K562 (cell line): Measurements from ENCODE around the gene CDK1. TPM values are rescaled to one million over a fixed set of nuclear protein-coding genes. Genes with fewer than 3 reads are reported as not detected.

Experiments used
- ATAC-seq: fragments of 200-7000 bp; cut with Tn5 transposase; 3 replicates; pipeline ENCODE4 v1.9.1; 2020; ENCODE audit warnings: moderate library complexity
- BruUV-seq: library from RNA; stranded (reverse); fragments of 400-500 nt; replicated peaks from 2 replicates; lab custom pipeline; 2021; lab: Mats Ljungman, UMichigan
- CTCF ChIA-PET: fragments of 300-600 bp; formaldehyde crosslinking; extraction: SDS; loops from one replicate; lab custom pipeline; 2021; ENCODE audit warnings: low intra/inter-chr PET ratio; lab: Yijun Ruan, JAX
- POLR2A ChIA-PET: fragments of 300-600, 350-650 bp; sonication (Branson Sonifier 250); formaldehyde crosslinking; extraction: SDS; loops from one replicate; lab custom pipeline; 2021; ENCODE audit warnings: antibody characterized with exemption, inconsistent platforms; lab: Yijun Ruan, JAX
- DNase-seq, 4 experiments: peaks; one replicate each; pipeline versions ENCODE4 v3.0.0 to v3.0.0-alpha.2; 2011 to 2018; ENCODE audit warnings: low spot score in 3 of 4, mixed read lengths in 3 of 4; ENCODE audit errors: extremely low read depth in 1 of 4
- FAIRE-seq: peaks from 2 replicates; lab custom pipeline; 2011; peaks lifted over from hg19 to GRCh38; lab: Jason Lieb, UNC
- H2AFZ ChIP-seq: 2 replicates; pipeline ENCODE4 v1.6.0; 2011; ENCODE audit warnings: low read depth, low read length, control low read depth, inconsistent platforms
- H3K27ac ChIP-seq: fragments of 200-600 bp; 3 replicates; pipeline ENCODE4 v1.8.0; 2011; ENCODE audit warnings: low read depth, mild to moderate bottlenecking, control low read depth, inconsistent platforms, low read length, moderate library complexity, mixed read lengths; ENCODE audit errors: extremely low read depth
- H3K27me3 ChIP-seq, 2 experiments: fragments of 300-600 bp in 1 of 2; 2 replicates in 1 of 2; 3 replicates in 1 of 2; pipeline versions ENCODE4 v1.6.0 to v1.8.0; 2011; ENCODE audit warnings: inconsistent platforms in 2 of 2, low read length in 2 of 2, mild to moderate bottlenecking in 1 of 2, mixed read lengths in 1 of 2, moderate library complexity in 1 of 2; ENCODE audit not compliant: control insufficient read depth in 2 of 2, insufficient read depth in 2 of 2
- H3K36me3 ChIP-seq: fragments of 300-600 bp; 3 replicates; pipeline ENCODE4 v1.8.0; 2011; ENCODE audit warnings: mild to moderate bottlenecking, low read length, inconsistent platforms; ENCODE audit not compliant: control insufficient read depth, insufficient read depth
- H3K4me1 ChIP-seq, 2 experiments: fragments of 200-600 bp in 1 of 2; replicated peaks in 1 of 2; 2 replicates in 1 of 2; 3 replicates in 1 of 2; pipeline versions ENCODE4 v1.5.1 to v1.8.0; 2011; ENCODE audit warnings: inconsistent platforms in 2 of 2, low read length in 2 of 2, mild to moderate bottlenecking in 1 of 2, mixed read lengths in 1 of 2, moderate library complexity in 1 of 2; ENCODE audit not compliant: control insufficient read depth in 2 of 2, insufficient read depth in 2 of 2
- H3K4me2 ChIP-seq: 2 replicates; pipeline ENCODE4 v1.6.1; 2011; ENCODE audit warnings: low read length, control low read depth, inconsistent platforms, mixed read lengths; ENCODE audit not compliant: insufficient read depth
- H3K4me3 ChIP-seq: fragments of 200-600 bp; sonication (generic), shearing (Covaris generic); 2 replicates; pipeline ENCODE4 v1.5.1; 2016; ENCODE audit warnings: control low read depth, inconsistent platforms
- H3K79me2 ChIP-seq: fragments of 200-600 bp; 3 replicates; pipeline ENCODE4 v1.8.0; 2011; ENCODE audit warnings: low read length, inconsistent platforms; ENCODE audit not compliant: control insufficient read depth, insufficient read depth
- H3K9ac ChIP-seq, 2 experiments: 2 replicates each; pipeline versions ENCODE4 v1.6.0 to v1.6.1; 2011; ENCODE audit warnings: low read depth in 2 of 2, low read length in 2 of 2, control low read depth in 1 of 2, inconsistent platforms in 1 of 2, mild to moderate bottlenecking in 1 of 2, mixed read lengths in 1 of 2; ENCODE audit not compliant: insufficient read depth in 1 of 2
- H3K9me1 ChIP-seq: one replicate; pipeline ENCODE4 v1.6.0; 2011; ENCODE audit warnings: inconsistent platforms, mild to moderate bottlenecking, low read length, moderate library complexity; ENCODE audit not compliant: control insufficient read depth, insufficient read depth
- H3K9me3 ChIP-seq: replicated peaks from 2 replicates; pipeline ENCODE4 v1.5.1; 2011; ENCODE audit warnings: low read depth, low read length, inconsistent platforms; ENCODE audit not compliant: control insufficient read depth, insufficient read depth
- H4K20me1 ChIP-seq: replicated peaks from 2 replicates; pipeline ENCODE4 v1.6.1; 2011; ENCODE audit warnings: low read length, inconsistent platforms, mixed read lengths; ENCODE audit not compliant: control insufficient read depth, insufficient read depth
- CBX2 ChIP-seq: fragments of 200-600 bp; sonication (generic); IDR thresholded peaks from one replicate; pipeline ENCODE4 v1.6.1; 2012; ENCODE audit warnings: mild to moderate bottlenecking, low read length, inconsistent platforms; ENCODE audit not compliant: insufficient read depth, poor library complexity, severe bottlenecking
- CBX8 ChIP-seq: fragments of 200-600 bp; sonication (generic); IDR thresholded peaks from 2 replicates; pipeline ENCODE4 v1.6.1; 2012; ENCODE audit warnings: borderline replicate concordance, mixed run types, low read depth, mild to moderate bottlenecking, moderate library complexity, mixed read lengths, low read length, control low read depth, inconsistent platforms; ENCODE audit not compliant: poor library complexity, severe bottlenecking; ENCODE audit errors: extremely low read depth
- HBP1 ChIP-seq: fragments of 450-650 bp; formaldehyde crosslinking; IDR thresholded peaks from 2 replicates; pipeline ENCODE4 v1.4.0; 2022; ENCODE audit warnings: missing genetic modification characterization
- KDM4B ChIP-seq, 2 experiments: fragments of 450-650 bp in 1 of 2; sonication (generic) in 1 of 2; IDR thresholded peaks; 2 replicates each; pipeline ENCODE4 v1.6.1; 2016 to 2017; ENCODE audit warnings: borderline replicate concordance in 2 of 2, antibody characterized with exemption in 1 of 2, low read depth in 1 of 2, mild to moderate bottlenecking in 1 of 2
- SMARCE1 ChIP-seq: fragments of 450-650 bp; IDR thresholded peaks from 2 replicates; pipeline ENCODE4 v1.7.1; 2016; ENCODE audit warnings: mild to moderate bottlenecking
- XRCC4 ChIP-seq: IDR thresholded peaks from one replicate; pipeline ENCODE4 v1.6.1; 2011; ENCODE audit not compliant: insufficient read depth, insufficient read length; ENCODE audit errors: extremely low read depth
- ZNF449 ChIP-seq: fragments of 250-450 bp; sonication (Bioruptor Pico); IDR thresholded peaks from 2 replicates; pipeline ENCODE4 v1.8.0; 2022; ENCODE audit warnings: moderate library complexity, mild to moderate bottlenecking, inconsistent platforms
- ZSCAN32 ChIP-seq: fragments of 450-650 bp; formaldehyde crosslinking; IDR thresholded peaks from 2 replicates; pipeline ENCODE4 v1.4.0; 2020; ENCODE audit warnings: mild to moderate bottlenecking, moderate library complexity
- WGBS: fragments of 100-300 bp; shearing (Covaris generic); methylation state at CpG from one replicate; pipeline ENCODE4 v1.1.6; 2016; ENCODE audit warnings: low coverage, mixed read lengths; ENCODE audit not compliant: insufficient coverage; ENCODE audit errors: missing lambda C conversion rate; 5-methylcytosine and 5-hydroxymethylcytosine counted together
- in situ Hi-C: fragments of 300-500 bp; cut with MboI; formaldehyde crosslinking; loops from 4 replicates; pipeline ENCODE4 v1.15.0; 2018; ENCODE audit warnings: inconsistent platforms, mixed read lengths
- intact Hi-C: fragments of 100-400 bp; cut with micrococcal nuclease; formaldehyde crosslinking; loops from 2 replicates; pipeline ENCODE4 v1.14.2; 2022
- polyA plus RNA-seq, 8 experiments: library from polyadenylated mRNA; depleted of rRNA in 4 of 8; stranded (reverse) in 5 of 8; unstranded in 3 of 8; fragments of >200 nt; fragmentation: Nextera tagmentation in 2 of 8; fragmentation: Illumina TruSeq in 1 of 8; extraction: Ambion mirVana in 2 of 8; extraction: Trizol in 1 of 8; gene quantifications; 2 replicates each; pipeline versions ENCODE4 v1.2.1 to v1.2.3, GENCODE V29; 2011 to 2014; ENCODE audit warnings: inconsistent platforms in 1 of 8, missing spikeins in 1 of 8
- total RNA-seq, 7 experiments: library from RNA; depleted of rRNA in 6 of 7; stranded (reverse); fragments of >200 nt in 6 of 7; fragmentation: Illumina TruSeq in 2 of 7; extraction: Trizol in 2 of 7; gene quantifications; 2 replicates each; pipeline versions ENCODE4 v1.2.1 to v1.2.3, GENCODE V29; 2011 to 2021; ENCODE audit warnings: low replicate concordance in 1 of 7

CDK1 gene
- total and polyA plus RNA-seq, 9 of the 15 experiments (the other 6 are each of a cell fraction or from before 2014, with no cell fraction given): 156 to 685 (median 236) TPM

- H3K27ac ChIP-seq: no peak overlapping the region
- no peaks in the 10 kb centered on the region for H4K20me1 ChIP-seq
- CTCF ChIA-PET: no interaction called here
- no peaks in the 10 kb centered on the region for H3K9me1 ChIP-seq
- no TSS peak for BruUV-seq
- TF ChIP-seq SMARCE1 (no peak), KDM4B (IDR thresholded peaks at IDR 0.05; ENCODE audit: borderline replicate concordance in 2 of 2, low read depth in 1 of 2) (no peak), HBP1 (CRISPR knock-in tag) (no peak), CBX8 (peak; percentile 69), ZNF449 (CRISPR knock-in tag) (no peak), ZSCAN32 (CRISPR knock-in tag) (no peak), XRCC4 (no peak), CBX2 (peak; percentile 37)
- TF ChIP-seq, all 486 proteins: peak for 2
- in situ Hi-C loops: no loop called here
- POLR2A ChIA-PET: no interaction called here
- intact Hi-C loops: no loop called here
- Histone ChIP-seq H3K79me2 (no peaks in the 10 kb centered on the region), H3K36me3 (no peaks in the 10 kb centered on the region), H3K4me1 (peaks cover 0 to 9% of the 10 kb centered on the region in 2 experiments; a peak in 1 of 5 replicates), H2AFZ (no peak overlapping the region), H3K4me2 (no peak overlapping the region), H3K27me3 (peaks cover 26 to 31% of the 10 kb centered on the region in 2 experiments; a peak in 4 of 5 replicates), H3K9ac (no peak overlapping the region), H3K9me3 (no peaks in the 10 kb centered on the region), H3K4me3 (no peak overlapping the region)
- ATAC-seq (no peak), FAIRE-seq (no peak), DNase-seq (no peak)
- 9% methylated on average over 20 of the region's 20 CpGs for WGBS
Observed at GRCh38 chr10:60732198-60732806, 46.0 kb upstream of the CDK1 start.
